CD14-positive monocyte (primary cell): ENCODE results near the gene SYTL3. TPM values are rescaled to one million over a fixed set of nuclear protein-coding genes. Genes with fewer than 3 reads are reported as not detected.

Experiments used
- DNase-seq, 3 donors: peaks; one replicate each; pipeline ENCODE4 v3.0.0-alpha.2; 2011 to 2022
- H2AFZ ChIP-seq: 2 replicates; pipeline ENCODE4 v1.6.0; 2012; ENCODE audit warnings: mild to moderate bottlenecking, low read depth, low read length, inconsistent platforms; ENCODE audit not compliant: insufficient read depth, poor library complexity, severe bottlenecking
- H3K27ac ChIP-seq, 2 donors: 1 replicate in 1 of 2; 2 replicates in 1 of 2; pipeline ENCODE4 v1.5.1; 2012 to 2013; ENCODE audit warnings: low read length in 2 of 2, control low read depth in 1 of 2, inconsistent platforms in 1 of 2, low read depth in 1 of 2, mild to moderate bottlenecking in 1 of 2
- H3K27me3 ChIP-seq, 2 donors: one replicate each; pipeline versions ENCODE4 v1.6.0 to v1.6.1; 2011 to 2013; ENCODE audit warnings: low read length in 2 of 2; ENCODE audit not compliant: control insufficient read depth in 2 of 2, insufficient read depth in 2 of 2
- H3K36me3 ChIP-seq, 2 donors: replicated peaks in 1 of 2; 1 replicate in 1 of 2; 2 replicates in 1 of 2; pipeline versions ENCODE4 v1.5.1 to v1.6.1; 2012 to 2013; ENCODE audit warnings: low read length in 2 of 2, control low read depth in 1 of 2, inconsistent platforms in 1 of 2, mild to moderate bottlenecking in 1 of 2; ENCODE audit not compliant: insufficient read depth in 2 of 2, control insufficient read depth in 1 of 2
- H3K4me1 ChIP-seq, 2 donors: 1 replicate in 1 of 2; 2 replicates in 1 of 2; pipeline versions ENCODE4 v1.5.1 to v1.6.1; 2012 to 2013; ENCODE audit warnings: low read length in 2 of 2, control low read depth in 1 of 2, inconsistent platforms in 1 of 2, mild to moderate bottlenecking in 1 of 2, moderate library complexity in 1 of 2; ENCODE audit not compliant: insufficient read depth in 2 of 2, control insufficient read depth in 1 of 2
- H3K4me2 ChIP-seq: replicated peaks from 2 replicates; pipeline ENCODE3; 2012; ENCODE audit warnings: low read length, moderate library complexity, mild to moderate bottlenecking; ENCODE audit not compliant: poor library complexity, severe bottlenecking; ENCODE audit errors: extremely low read depth
- H3K4me3 ChIP-seq, 3 experiments: fragments of 200-600 bp in 1 of 3; sonication (generic) in 1 of 3; replicated peaks in 1 of 3; 1 replicate in 2 of 3; 2 replicates in 1 of 3; pipeline ENCODE4 v1.5.1; 2011 to 2013; ENCODE audit warnings: low read length in 3 of 3, mild to moderate bottlenecking in 3 of 3, control low read depth in 2 of 3, low read depth in 2 of 3, inconsistent platforms in 1 of 3, moderate library complexity in 1 of 3
- H3K79me2 ChIP-seq: 2 replicates; pipeline ENCODE4 v1.6.0; 2012; ENCODE audit warnings: mild to moderate bottlenecking, control low read depth, inconsistent platforms, low read length, moderate library complexity; ENCODE audit not compliant: insufficient read depth
- H3K9ac ChIP-seq: 2 replicates; pipeline ENCODE4 v1.6.0; 2017; ENCODE audit warnings: low read length, mild to moderate bottlenecking; ENCODE audit not compliant: insufficient read depth, poor library complexity, severe bottlenecking
- H3K9me3 ChIP-seq, 2 donors: replicated peaks in 1 of 2; 1 replicate in 1 of 2; 2 replicates in 1 of 2; pipeline versions ENCODE4 v1.5.1 to v1.6.1; 2012 to 2013; ENCODE audit warnings: low read length in 2 of 2, control low read depth in 1 of 2; ENCODE audit not compliant: control insufficient read depth in 1 of 2, insufficient read depth in 1 of 2
- H4K20me1 ChIP-seq: 2 replicates; pipeline ENCODE4 v1.6.0; 2012; ENCODE audit warnings: mild to moderate bottlenecking, low read length, control low read depth, moderate library complexity; ENCODE audit not compliant: insufficient read depth
- H3K27ac Mint-ChIP-seq, 7 donors: one replicate each; pipeline ENCODE4 v1.8.0; 2020; ENCODE audit warnings: mild to moderate bottlenecking in 7 of 7, mixed read lengths in 7 of 7, moderate library complexity in 6 of 7, inconsistent platforms in 2 of 7
- H3K27me3 Mint-ChIP-seq, 3 donors: one replicate each; pipeline ENCODE4 v1.8.0; 2021 to 2022; ENCODE audit warnings: low read depth in 3 of 3, mild to moderate bottlenecking in 3 of 3, mixed read lengths in 3 of 3, moderate library complexity in 3 of 3, inconsistent platforms in 1 of 3
- H3K36me3 Mint-ChIP-seq, 2 donors: one replicate each; pipeline ENCODE4 v1.8.0; 2020; ENCODE audit warnings: mixed read lengths in 2 of 2, inconsistent platforms in 1 of 2, mild to moderate bottlenecking in 1 of 2
- H3K4me1 Mint-ChIP-seq: one replicate; pipeline ENCODE4 v1.8.0; 2020; ENCODE audit warnings: mild to moderate bottlenecking, mixed read lengths
- H3K4me3 Mint-ChIP-seq, 2 donors: one replicate each; pipeline ENCODE4 v1.8.0; 2020; ENCODE audit warnings: mild to moderate bottlenecking in 2 of 2, mixed read lengths in 2 of 2, moderate library complexity in 1 of 2
- H3K9me3 Mint-ChIP-seq, 7 donors: one replicate each; pipeline ENCODE4 v1.8.0; 2020 to 2022; ENCODE audit warnings: mixed read lengths in 7 of 7, mild to moderate bottlenecking in 6 of 7, moderate library complexity in 6 of 7, inconsistent platforms in 2 of 7
- WGBS: methylation state at CpG from one replicate; pipeline ENCODE4 v1.1.5; 2013; ENCODE audit warnings: missing lambda C conversion rate; ENCODE audit not compliant: insufficient coverage; 5-methylcytosine and 5-hydroxymethylcytosine counted together
- intact Hi-C, 2 donors: fragments of 100-400 bp; cut with micrococcal nuclease; formaldehyde crosslinking; loops; one replicate each; pipeline versions ENCODE4 v1.15.0 to v1.15.1; 2023
- polyA plus RNA-seq, 3 donors: library from polyadenylated mRNA; depleted of rRNA in 1 of 3; unstranded in 2 of 3; stranded (reverse) in 1 of 3; fragments of 300-500 nt in 2 of 3; fragments of >200 nt in 1 of 3; fragmentation: Illumina TruSeq in 2 of 3; gene quantifications; 1 replicate in 2 of 3; 2 replicates in 1 of 3; pipeline ENCODE4 v1.2.3, GENCODE V29; 2012 to 2021
- TF ChIP-seq, protein P1 (sequence below): fragments of 200-600 bp; IDR thresholded peaks from one replicate; pipeline ENCODE4 v1.8.0; 2022; ENCODE audit warnings: antibody characterized with exemption, mild to moderate bottlenecking

Gene SYTL3
- polyA plus RNA-seq, 3 donors: 14.6 to 18.7 (median 14.8) TPM

DNA sequence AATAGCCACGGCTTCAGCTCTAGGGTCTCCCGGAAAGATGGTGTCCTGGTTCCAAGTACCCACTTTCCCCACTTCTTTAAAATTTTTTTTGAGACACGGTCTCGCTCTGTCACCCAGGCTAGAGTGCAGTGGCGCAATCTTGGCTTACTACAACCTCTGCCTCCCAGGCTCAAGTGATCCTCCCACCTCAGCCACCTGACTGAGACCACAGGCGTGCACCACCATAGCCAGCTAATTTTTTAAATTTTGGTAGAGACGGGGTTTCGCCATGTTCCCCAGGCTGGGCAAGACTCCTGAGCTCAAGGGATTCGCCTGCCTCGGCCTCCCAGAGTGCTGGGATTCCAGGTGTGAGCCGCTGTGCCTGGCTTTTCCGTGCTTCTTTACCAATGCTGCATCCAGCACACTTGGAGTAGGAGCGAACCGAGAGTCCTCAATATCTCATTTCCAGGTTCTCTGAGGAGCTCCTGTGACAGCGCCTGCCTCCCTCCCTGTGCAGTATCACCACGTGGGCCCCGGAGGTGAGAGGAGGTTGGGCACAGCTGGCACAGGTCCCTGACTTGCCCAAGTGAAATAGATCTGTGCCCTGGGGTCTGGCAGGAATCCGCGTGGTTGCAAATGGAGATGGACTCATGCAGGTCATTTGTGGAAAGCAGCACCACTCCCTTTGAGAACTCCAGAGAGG lies 132.0 kb downstream of the SYTL3 start:
- 86% methylated on average over 18 of the region's 19 CpGs for WGBS
- Mint-ChIP-seq H3K27ac (peak overlapping the region in 5 of 7 donors; percentile 9 to 72 (median 41)), H3K4me3 (no peak overlapping the region), H3K9me3 (no peaks in the 10 kb centered on the region), H3K4me1 (no peaks in the 10 kb centered on the region), H3K36me3 (peaks cover 90 to 95% of the 10 kb centered on the region in 2 donors), H3K27me3 (no peaks in the 10 kb centered on the region)
- Histone ChIP-seq H3K4me2 (no peak overlapping the region), H3K4me3 (no peak overlapping the region), H3K4me1 (no peaks in the 10 kb centered on the region), H3K27ac (no peak overlapping the region), H3K27me3 (no peaks in the 10 kb centered on the region), H3K36me3 (peaks cover 85 to 98% of the 10 kb centered on the region in 2 donors), H3K79me2 (no peaks in the 10 kb centered on the region), H4K20me1 (peaks cover 48% of the 10 kb centered on the region), H2AFZ (no peak overlapping the region), H3K9me3 (no peaks in the 10 kb centered on the region), H3K9ac (no peak overlapping the region)
- DNase-seq: no peak
- intact Hi-C loops: no loop called here
- TF ChIP-seq, protein P1, sequence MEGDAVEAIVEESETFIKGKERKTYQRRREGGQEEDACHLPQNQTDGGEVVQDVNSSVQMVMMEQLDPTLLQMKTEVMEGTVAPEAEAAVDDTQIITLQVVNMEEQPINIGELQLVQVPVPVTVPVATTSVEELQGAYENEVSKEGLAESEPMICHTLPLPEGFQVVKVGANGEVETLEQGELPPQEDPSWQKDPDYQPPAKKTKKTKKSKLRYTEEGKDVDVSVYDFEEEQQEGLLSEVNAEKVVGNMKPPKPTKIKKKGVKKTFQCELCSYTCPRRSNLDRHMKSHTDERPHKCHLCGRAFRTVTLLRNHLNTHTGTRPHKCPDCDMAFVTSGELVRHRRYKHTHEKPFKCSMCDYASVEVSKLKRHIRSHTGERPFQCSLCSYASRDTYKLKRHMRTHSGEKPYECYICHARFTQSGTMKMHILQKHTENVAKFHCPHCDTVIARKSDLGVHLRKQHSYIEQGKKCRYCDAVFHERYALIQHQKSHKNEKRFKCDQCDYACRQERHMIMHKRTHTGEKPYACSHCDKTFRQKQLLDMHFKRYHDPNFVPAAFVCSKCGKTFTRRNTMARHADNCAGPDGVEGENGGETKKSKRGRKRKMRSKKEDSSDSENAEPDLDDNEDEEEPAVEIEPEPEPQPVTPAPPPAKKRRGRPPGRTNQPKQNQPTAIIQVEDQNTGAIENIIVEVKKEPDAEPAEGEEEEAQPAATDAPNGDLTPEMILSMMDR: no peak

DNA sequence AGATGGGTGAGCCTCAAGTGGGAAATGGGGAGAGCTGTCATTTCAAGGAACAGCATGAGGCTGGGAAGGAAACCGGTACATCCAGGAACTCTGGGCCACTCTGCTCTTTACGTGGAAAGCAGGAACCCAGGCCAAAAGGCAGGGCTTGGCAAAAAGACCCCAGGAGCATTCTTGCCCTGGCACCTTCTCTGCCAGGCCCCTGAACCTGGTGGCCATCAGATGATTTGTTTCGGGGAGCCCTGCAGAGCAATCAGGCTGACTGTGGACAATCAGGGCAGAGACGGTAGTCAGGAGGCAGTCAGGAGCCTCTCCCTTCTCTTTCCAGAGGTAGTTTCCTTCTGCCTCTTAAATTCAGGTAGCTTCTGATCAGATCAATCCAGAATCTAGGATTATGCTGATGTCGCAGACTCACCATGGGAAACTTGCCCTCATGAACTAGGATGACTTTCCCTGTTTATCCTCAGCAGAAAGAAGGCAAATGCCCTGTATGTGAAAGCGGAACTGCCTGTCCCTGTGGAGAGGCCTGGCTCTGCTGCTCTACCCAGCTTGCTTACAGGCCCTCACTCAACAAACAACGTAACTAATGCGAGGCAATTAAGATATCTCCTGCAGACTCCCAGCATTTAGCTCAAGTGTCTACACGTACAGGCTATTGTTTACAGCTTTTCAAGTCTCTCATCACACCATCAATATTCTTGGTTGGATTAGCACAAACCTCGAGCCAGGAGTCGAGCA lies 132.7 kb downstream of the SYTL3 start:
- no peaks in the 10 kb centered on the region for H3K4me1 ChIP-seq
- no peak overlapping the region for H2AFZ ChIP-seq
- Mint-ChIP-seq H3K4me1 (no peaks in the 10 kb centered on the region), H3K36me3 (peaks cover 89 to 95% of the 10 kb centered on the region in 2 donors), H3K9me3 (no peaks in the 10 kb centered on the region), H3K27ac (peak overlapping the region in 4 of 7 donors; percentile 9 to 72 (median 56)), H3K27me3 (no peaks in the 10 kb centered on the region), H3K4me3 (no peak overlapping the region)
- no peak overlapping the region for H3K4me2 ChIP-seq
- no peaks in the 10 kb centered on the region for H3K79me2 ChIP-seq
- peaks cover 48% of the 10 kb centered on the region for H4K20me1 ChIP-seq
- 98% methylated on average over 7 of the region's 11 CpGs for WGBS
- H3K9me3 ChIP-seq: no peaks in the 10 kb centered on the region
- H3K27me3 ChIP-seq: no peaks in the 10 kb centered on the region
- intact Hi-C loops: no loop called here
- H3K27ac ChIP-seq: no peak overlapping the region
- H3K36me3 ChIP-seq: peaks cover 86 to 98% of the 10 kb centered on the region in 2 donors
- no peak overlapping the region for H3K4me3 ChIP-seq
- no peak overlapping the region for H3K9ac ChIP-seq
- TF ChIP-seq, protein P1: no peak
- DNase-seq: no peak
